Jurkat, Clone E6-1 (cell line): ENCODE data around the gene CNDP2.
"Not testable (repeated sequence)": the region's sequence is repeated elsewhere in the genome, so short reads cannot be mapped to it uniquely, and the experiment has no call there.

Experiments used
- DNase-seq: peaks from one replicate; pipeline ENCODE4 v3.0.0-alpha.2; 2011; ENCODE audit warnings: low read depth, low spot score
- H3K4me3 ChIP-seq: 2 replicates; pipeline ENCODE4 v1.5.1; 2011; ENCODE audit warnings: mild to moderate bottlenecking, low read length, control low read depth, moderate library complexity

The CNDP2 gene

GRCh38 chr18:74550886-74551285, 54.7 kb downstream of the CNDP2 start:
- DNase-seq: no peak
- no peak overlapping the region for H3K4me3 ChIP-seq

GRCh38 chr18:74551452-74551851, 55.3 kb downstream of the CNDP2 start:
- DNase-seq: no peak
- no peak overlapping the region for H3K4me3 ChIP-seq

- DNase-seq: peak; percentile 69
- H3K4me3 ChIP-seq: no peak overlapping the region
Measured at GRCh38 chr18:74551936-74552555, 55.9 kb downstream of the CNDP2 start.

- no peak overlapping the region for H3K4me3 ChIP-seq
- no peak for DNase-seq
Measured at GRCh38 chr18:74556126-74556525, 60.0 kb downstream of the CNDP2 start.

- H3K4me3 ChIP-seq: no peak overlapping the region
- no peak for DNase-seq
Measured at GRCh38 chr18:74558096-74558495, 61.9 kb downstream of the CNDP2 start.

GRCh38 chr18:74562131-74562730, 66.1 kb downstream of the CNDP2 start:
- DNase-seq: no peak
- H3K4me3 ChIP-seq: no peak overlapping the region

GRCh38 chr18:74562775-74563174, 66.6 kb downstream of the CNDP2 start:
- DNase-seq: no peak
- H3K4me3 ChIP-seq: no peak overlapping the region

- H3K4me3 ChIP-seq: no peak overlapping the region
- no peak for DNase-seq
Measured at GRCh38 chr18:74563999-74564398, 67.8 kb downstream of the CNDP2 start.

GRCh38 chr18:74565164-74565563, 69.0 kb downstream of the CNDP2 start:
- not testable (repeated sequence) for DNase-seq, H3K4me3 ChIP-seq

- DNase-seq, H3K4me3 ChIP-seq: not testable (repeated sequence)
Measured at GRCh38 chr18:74565993-74566392, 69.8 kb downstream of the CNDP2 start.

GRCh38 chr18:74567822-74568221, 71.7 kb downstream of the CNDP2 start:
- H3K4me3 ChIP-seq: no peak overlapping the region
- DNase-seq: no peak

- H3K4me3 ChIP-seq: no peak overlapping the region
- DNase-seq: no peak
Measured at GRCh38 chr18:74569401-74569800, 73.2 kb downstream of the CNDP2 start.

GRCh38 chr18:74570266-74570665, 74.1 kb downstream of the CNDP2 start:
- DNase-seq: no peak
- no peak overlapping the region for H3K4me3 ChIP-seq

GRCh38 chr18:74571895-74572680, 75.9 kb downstream of the CNDP2 start:
- H3K4me3 ChIP-seq: no peak overlapping the region
- no peak for DNase-seq

- no peak overlapping the region for H3K4me3 ChIP-seq
- no peak for DNase-seq
Measured at GRCh38 chr18:74573053-74573452, 76.9 kb downstream of the CNDP2 start.
